Amniotic stem cell (primary cell): ENCODE results near the gene FBXL2.
A peak's percentile ranks its signal among the peaks of the same experiment; 100 is the strongest.
"Not testable (repeated sequence)": the region's sequence is repeated elsewhere in the genome, so short reads cannot be mapped to it uniquely, and the experiment has no call there.

Experiments used
- DNase-seq: peaks from one replicate; lab custom pipeline; 2025; lab: John Stamatoyannopoulos, UW

Gene FBXL2

DNA sequence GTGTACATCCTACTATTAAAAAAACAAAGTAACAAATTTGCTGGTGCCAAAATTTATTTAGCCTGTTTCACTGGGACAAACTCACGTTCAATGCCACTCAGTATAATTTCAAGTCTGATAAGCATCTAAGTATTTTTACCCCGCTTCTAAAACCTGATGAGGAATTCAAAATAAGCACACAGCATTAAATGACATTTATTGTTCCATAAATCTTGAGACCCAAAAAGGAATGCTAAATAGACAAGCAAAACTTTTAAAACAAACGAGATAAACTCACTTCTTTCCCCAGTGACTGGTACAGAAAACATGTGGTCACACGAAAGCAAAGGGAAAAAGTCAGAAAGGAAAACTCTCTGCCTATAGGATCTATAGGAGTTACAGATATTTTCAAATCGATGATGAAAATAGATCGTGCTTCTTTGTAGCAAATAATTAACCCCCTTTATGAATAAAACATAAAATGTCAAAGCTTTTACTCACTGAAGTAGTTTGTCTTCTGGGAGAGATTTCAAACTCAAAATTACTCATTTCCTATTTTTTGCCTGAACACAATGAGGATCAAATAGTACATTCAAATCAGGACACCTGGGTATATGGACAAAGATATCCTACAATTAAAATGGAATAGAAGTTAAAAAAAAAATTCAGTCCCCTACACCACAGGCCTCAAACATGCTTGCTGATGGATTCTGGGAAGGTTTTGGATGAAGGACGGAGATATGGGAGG lies 111.3 kb downstream of the FBXL2 start:
- no peak for DNase-seq

DNA sequence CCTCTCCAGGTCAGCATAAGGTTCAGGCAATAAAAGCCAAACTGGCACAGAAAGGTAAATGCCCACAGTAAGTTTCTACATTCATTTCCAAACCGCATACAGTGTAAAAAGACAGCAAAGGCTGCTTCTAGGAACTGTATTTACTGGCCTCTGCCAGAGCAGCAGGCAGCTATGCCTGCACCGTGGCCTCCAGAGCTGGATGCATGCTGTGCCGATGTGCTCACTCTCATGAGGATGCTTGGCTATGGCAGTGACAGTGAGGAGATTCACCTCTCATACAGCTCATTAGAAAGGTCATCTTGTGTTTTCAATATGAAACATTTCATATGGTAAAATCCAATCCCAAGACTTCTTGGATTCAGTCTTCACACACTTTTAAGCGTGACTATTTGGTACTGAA lies 112.7 kb downstream of the FBXL2 start:
- no peak for DNase-seq

DNA sequence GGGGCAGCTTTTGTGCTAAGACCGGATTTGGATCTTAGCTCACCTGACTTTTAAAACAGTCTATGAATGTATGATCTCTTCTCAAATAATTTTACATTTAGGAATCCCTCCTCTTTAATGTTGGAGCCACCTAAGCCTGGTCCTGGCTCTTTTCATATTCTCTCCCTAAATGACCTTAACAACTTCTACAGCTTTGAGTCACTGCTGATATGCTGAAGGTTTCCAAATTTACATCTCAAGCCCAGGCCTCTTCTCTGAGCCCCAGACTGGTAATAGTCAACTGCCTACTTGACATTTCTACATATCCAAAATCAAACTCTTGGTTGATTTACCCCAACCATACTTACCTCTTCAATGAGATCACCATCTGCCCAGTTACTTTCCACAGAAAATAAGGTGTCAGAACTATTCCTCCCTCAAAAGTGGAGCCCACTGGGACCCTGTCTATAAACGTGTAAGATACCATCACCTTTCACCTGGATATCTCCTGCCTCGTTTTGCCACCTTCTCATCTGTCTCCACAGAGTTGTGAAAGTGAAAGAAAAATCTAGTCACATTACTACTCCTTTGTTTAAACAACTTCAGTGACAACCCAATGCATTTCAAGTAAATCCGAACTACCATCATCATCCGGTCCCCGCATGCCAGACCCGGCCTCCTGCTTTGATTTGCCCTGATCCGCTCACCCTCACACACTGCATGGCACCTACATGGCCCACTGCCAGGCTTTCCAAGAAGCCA lies 114.2 kb downstream of the FBXL2 start:
- no peak for DNase-seq

DNA sequence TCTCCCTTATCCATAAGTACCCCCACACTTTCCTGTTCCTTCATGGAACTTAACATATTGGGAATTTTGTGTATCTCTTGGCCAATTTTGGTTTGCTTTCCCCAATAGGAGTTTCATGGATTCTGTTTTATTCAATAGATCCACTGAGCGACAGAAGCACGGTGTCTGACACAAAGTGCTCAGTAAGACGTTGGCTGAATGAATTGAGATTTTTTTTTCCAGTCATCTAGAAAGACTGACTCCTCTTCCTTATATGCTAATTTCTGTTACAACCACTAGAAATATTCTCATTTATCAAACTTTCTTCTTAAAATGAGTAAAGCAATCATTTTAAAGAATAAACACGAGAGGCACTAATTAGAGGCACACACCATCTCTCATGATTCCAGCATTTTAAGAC lies 114.9 kb downstream of the FBXL2 start:
- no peak for DNase-seq

DNA sequence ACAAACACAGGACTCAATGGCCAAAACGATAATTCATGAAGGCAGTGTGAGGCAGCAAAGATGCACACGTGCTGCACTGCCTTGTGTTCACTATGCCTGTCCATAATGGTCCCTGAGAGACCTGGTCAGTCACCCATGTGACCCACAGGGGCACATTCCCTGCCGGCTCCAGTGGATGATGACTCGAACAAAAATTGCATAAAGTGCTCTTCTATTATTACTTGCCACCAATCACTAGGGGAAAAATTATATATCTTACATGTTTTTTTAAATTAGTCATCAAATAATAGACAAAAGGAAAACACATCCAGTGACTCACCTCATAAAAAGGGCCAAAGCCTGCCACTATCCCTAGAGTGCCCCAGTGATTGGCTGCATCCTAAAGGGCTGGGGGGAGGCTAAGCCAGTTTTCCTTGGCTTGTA lies 115.5 kb downstream of the FBXL2 start:
- DNase-seq: peak; percentile 66

DNA sequence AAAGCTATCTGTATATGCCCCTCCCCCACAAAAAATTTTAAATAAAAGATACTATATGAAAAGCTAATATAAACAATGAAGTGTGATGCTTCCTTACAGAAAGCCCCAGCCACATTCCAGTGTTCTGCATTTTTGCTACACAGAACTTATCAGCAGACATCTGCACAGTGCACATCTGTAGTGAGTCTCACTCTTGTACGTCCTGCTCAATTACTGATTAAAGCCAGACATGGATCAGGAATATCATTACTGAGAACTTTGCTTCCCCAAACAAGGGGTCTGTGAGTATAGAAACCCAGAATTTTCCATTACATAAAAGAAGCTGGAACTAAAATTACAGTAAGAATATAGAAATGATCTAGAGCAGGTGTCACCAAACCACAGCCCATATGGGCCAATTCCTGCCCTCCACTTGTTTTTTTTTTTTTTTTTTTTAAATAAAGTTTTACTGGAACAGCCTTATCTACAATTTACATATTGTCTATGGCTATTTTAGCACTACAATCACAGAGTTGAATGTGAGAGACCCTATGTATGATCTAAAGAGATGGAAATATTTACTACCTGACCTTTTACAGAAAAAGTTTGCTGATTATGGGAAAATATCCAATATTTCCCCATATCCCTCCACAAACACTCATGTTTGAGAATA lies 117.3 kb downstream of the FBXL2 start:
- DNase-seq: no peak

DNA sequence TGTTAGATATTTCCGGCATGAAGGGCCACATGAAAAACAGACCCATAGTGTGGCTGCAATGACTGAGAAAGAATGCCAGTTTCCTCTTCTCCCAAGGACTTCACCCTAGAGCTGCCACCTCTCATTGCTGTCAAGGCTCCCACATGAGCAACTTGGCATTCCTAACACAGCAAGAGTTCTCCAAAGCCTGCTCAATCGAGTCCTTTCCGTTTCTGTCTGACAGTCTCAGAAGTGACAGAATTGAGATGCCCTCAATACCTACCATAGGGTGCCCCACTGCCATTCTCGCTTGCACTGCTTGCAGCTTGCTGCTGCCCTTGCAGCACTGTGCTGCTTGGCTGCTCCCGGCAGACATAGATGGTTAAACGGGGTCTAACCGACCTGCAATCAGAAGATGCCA lies 118.7 kb downstream of the FBXL2 start:
- DNase-seq: no peak

DNA sequence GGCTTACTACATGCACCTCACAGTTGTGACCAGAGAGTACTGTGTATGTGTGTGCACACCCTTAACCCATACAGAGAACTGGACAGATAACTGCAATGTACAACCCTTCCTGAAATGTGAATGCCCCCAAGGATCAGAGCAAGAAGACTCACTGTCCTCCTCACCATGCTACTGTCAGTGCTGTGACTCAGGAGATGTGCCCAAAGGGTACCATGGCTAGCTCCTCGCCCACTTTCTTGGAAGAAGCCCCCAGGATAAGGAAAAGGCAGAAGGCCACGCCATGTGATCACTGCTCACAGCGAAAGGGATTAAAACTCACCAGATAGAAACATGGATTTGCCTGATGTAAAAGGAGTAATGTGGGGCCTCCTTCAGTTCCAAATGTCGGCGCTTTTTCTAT lies 121.2 kb downstream of the FBXL2 start:
- DNase-seq: no peak

DNA sequence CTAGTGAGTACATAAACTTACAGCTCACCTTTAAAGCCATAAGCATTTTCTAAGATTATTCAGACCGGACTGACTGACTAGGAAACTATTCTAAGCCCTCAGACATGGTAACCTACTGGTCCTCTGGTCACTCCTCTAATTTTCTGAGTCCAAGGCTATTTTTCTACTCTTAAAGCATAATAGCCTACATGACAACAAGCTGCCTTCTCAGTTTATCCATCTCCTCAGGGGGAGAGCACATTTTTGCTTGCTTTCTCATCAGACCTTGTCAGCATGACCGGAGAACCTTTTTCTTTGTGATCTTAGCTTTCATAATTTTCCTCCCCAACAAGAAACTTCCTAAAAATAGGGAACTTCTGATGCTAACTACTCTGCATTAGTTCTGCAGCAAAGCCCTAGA lies 124.5 kb downstream of the FBXL2 start:
- peak; percentile 4 for DNase-seq

DNA sequence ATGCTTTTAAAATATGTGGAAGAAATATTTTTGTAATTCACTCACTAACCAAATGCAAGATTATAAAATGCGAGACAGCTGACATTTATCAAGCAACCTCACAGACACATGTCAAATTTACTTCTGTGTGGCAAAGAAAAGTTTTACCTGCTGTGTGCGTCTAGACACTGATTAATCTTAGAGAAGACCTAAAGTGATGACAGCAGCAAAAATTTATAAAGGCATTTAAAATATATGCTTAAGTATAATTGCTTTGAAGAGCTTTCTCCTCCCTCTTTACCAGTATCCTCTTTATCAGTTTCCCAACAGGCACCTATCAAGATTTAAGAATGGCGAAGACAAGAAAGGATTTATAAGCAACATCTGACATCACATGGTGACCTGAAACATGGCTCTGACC lies 125.7 kb downstream of the FBXL2 start:
- DNase-seq: no peak

DNA sequence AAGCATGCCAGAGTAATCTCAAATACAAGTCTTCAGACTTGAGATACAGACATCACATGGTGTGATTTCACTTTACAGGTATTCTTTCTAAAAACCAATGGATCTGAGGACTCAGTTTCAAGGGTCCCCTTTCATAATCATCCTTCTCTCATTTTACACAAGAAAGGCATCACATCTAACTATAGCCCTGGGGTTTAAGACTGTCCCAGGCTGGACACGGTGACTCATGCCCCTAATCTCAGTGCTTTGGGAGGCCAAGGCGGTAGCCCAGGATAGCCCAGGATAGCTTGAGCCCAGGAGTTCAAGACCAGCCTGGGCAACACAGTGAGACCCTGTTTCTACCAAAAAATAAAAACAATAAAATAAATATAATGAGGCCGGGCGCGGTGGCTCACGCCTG lies 126.5 kb downstream of the FBXL2 start:
- DNase-seq: no peak

DNA sequence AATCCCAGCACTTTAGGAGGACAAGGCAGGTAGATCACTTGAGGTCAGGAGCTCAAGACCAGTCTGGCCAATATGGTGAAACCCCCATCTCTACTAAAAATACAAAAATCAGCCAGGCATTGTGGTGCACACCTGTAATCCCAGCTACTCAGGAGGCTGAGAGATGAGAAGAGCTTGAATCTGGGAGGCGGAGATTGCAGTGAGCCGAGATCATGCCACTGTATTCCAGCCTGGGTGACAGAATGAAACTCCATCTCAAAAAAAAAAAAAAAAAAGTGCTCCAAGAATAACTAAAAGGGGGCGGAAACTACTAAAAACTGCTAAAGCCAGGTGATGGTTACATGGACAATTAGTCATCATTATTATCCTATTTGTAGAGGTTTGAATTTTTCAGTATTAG lies 133.6 kb downstream of the FBXL2 start:
- DNase-seq: not testable (repeated sequence)

DNA sequence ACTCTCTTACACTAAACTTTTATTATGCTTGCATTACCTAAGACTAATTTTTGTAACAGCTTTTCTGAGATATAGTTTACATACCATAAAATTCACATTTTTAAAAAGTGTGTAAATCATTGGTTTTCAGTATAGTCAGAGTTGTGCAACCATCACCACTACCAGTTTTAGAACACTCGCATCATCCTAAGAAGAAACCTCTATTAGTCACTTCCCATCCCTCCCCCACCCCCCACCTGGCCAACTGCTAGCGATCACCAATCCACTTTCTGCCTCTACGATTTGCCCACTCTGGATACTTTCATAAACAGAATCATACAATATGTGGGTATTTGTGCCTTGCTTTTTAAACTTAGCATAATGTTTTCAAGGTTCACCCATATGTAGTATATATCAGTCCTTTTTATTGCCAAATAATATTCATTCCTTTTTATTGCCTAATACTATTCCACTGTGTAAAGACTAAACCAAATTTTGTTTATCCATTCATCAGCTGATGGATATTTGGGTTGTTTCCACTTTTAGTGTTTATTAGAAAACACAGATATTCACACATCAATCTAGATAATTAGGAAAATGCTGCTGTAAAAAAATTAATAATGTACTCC lies 139.9 kb downstream of the FBXL2 start:
- DNase-seq: no peak

DNA sequence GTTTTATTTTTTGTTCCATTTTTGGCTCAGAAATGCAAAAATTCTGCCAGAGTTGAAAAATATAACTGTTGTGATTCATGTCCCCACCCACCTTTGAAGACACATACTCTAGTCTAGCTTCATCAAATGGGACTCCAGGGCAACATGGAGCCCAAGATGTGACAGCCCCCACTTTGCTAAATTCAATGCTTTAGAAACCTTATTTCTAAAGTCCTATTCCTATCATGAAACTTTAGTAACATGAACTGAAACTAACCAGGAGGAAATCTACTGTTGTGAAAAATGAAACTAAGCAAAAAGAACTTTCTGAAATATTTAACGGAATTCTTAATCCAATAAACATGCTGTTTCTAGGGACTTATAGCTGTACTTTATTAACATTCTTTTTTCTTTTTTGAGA lies 142.7 kb downstream of the FBXL2 start:
- DNase-seq: no peak

DNA sequence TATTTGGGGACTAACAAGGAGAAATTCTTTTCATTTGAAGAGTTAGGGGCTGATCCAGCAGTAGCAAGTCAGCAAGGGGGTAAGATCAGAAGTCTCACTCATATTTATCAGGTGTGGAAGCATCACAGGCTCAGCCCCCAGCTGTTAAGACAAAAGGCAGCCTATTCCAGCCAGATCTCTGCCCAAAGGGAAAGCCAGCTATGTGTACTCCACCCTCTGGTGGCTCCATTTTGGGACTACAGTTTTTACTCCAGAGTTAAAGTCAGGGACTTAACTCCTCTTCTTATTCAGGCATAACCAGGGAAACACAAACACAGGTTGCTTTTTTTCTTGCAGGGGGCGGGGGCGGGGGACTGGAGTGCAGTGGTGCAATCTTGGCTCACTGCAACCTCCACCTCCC lies 143.7 kb downstream of the FBXL2 start:
- DNase-seq: no peak

DNA sequence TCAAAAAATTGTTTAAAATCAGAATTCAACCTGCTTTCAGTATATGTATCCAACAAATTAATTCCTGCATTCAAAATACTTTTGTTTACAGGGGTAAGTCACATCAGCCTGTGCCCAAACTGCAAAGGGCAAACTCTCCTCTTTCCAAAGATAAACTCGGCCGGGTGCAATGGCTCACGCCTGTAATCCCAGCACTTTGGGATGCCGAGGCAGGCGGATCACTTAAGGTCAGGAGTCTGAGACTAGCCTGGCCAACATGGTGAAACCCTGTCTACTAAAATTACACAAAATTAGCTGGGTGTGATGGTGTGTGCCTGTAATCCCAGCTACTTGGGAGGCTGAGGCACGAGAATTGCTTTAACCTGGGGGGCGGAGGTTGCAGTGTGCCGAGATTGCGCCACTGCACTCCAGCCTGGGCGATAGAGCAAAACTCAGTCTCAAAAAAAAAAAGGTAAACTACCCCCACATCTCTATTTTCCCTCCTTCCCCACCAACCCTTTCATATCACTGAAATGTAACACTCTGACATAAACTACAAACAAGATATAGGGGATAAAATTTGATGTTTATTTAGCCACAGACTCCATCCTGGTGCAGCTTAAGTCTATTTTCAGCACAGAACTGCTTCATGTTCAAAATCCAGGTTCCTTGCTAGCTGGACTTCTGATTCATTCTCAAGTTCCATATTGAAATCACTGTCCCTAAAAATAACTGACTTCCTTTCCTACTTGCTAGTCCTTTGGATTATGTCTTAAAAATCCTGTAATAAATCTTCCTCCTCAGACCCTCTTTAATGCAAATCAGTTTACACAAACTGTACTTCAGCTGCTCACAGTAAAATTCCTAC lies 147.6 kb downstream of the FBXL2 start:
- DNase-seq: no peak

DNA sequence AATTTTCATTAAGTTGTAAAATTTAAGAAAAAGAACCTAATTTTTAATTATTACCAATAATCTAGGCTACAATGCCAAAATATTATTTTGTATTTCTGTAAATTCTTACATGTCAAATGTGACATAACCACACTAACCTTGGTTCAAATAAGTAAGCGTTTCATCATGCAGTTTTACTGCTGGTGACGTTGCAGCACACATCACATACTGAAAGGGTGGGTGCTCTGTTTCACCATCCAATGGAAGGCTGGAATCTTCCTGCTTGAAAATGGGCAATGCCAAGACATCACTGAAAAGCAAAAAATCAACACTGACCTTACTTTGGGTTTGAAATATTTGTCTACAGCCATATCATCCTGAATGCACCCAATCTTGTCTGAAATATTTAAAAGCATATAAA lies 148.2 kb downstream of the FBXL2 start:
- no peak for DNase-seq

DNA sequence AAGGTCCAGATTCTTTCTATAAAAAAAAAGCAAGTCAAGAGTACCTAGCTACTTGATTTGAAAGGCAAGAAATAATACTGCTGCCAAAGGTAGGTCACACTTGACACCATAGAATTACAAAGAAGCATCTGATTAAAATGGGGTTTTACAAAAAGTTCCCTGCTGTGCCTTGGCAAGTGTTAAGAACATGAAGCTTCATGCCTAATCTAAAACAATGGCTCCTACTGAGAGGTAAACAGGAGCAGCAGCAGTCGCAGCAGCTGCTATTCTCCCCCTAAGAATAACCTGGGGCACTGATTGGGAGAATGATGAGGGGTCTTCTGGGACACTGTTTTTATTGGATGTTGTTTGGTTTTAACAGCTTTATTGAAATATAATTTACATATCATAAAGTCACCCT lies 148.8 kb downstream of the FBXL2 start:
- no peak for DNase-seq

DNA sequence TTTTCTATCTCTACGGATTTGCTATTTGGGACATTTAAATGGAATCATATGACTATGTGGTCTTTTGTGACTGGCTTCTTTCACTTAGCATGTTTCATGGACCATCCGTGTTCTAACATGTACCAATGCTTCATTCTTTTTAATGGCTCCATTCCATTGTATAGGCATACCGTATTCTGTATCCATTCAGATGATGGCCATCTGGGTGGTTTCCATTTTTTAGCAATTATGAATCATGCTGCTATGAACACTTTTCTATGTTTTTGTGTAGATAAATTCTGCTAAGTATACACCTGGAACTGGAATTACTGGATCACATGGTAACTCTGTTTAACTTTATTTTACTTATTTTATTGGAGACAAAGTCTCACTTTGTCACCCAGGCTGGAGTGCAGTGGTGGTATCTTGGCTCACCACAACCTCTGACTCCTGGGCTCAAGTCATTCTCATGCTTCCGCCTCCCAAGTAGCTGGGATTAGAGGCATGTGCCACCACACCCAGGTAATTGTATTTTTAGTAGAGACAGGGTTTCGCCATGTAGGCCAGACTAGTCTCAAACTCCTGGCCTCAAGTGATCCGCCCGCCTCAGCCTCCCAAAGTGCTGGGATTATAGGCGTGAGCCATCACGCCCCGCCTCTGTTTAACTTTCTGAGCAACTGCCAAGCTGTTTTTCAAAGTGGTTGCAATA lies 149.5 kb downstream of the FBXL2 start:
- DNase-seq: no peak

DNA sequence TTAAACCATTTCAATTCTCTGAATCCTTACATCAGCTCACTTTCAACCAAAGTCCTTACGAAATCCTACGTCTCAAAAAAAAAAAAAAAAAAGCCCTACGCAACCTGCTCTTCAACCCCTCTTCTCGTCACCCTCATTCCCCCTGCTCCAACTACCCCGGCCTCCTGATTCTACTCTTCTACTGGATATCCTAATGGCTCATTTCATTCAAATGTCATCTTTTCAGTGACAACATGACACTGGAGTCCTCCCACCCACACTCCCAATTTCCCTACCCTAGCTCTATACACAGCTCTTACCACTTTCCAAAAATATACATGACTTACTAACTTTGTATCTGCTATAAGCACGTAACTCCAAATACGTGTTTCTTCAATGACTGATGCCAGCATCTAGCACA lies 151.5 kb downstream of the FBXL2 start:
- DNase-seq: no peak

DNA sequence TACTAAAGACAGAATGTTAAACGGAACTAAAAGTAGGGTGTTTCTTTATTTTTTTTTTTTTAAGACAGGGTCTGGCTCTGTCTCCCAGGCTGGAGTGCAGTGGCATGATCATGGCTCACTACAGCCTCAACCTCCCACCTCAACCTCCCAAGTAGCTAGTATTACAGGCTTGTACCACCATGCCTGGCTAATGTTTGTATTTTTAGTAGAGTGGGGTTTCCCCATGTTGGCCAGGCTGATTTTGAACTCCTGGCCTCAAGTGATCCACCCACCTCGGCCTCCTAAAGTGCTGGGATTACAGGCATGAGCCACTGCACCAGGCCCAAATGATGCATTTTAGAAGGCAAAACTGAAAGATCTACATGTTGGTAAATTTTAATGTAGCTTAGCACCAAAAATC lies 152.1 kb downstream of the FBXL2 start:
- DNase-seq: not testable (repeated sequence)
